IPS DF 4.7 (cell line): ENCODE measurements around the gene ZNHIT2.

Experiments used
- DNase-seq: peaks from one replicate; pipeline ENCODE4 v3.0.0-alpha.2; 2013; ENCODE audit warnings: low spot score; ENCODE audit errors: extremely low read depth

Gene ZNHIT2

GRCh38 chr11:65134240-65134951 is 16.9 kb upstream of the ZNHIT2 start, which contains the start of gene SYVN1:
SYVN1 (minus strand) TSS chr11:65134519; CDS start chr11:65133601, 918 bp downstream.
- DNase-seq, result no peak

DNA sequence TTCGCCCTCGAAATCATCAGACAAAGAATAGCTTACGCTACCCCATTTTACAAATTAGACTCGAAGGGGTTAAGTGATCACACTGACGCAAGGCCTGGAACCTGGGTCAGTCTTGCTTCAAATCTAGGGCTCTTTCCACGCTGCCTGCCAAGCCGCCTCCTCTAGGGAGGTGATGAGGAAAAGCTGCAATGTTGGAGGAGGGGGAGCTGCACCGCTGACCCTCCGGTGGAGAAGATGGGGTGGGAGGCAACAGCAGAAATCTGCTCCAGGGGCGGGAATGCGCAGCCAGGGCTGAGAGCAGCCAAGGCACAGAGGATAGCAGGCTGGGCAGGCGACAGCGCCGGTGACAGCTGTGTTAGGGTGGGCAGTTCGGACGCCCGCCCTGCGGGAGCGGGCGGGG is 16.2 kb upstream of the ZNHIT2 start:
- no peak for DNase-seq

- no peak for DNase-seq
Observed at GRCh38 chr11:65132988-65133700, 15.6 kb upstream of the ZNHIT2 start.

- no peak for DNase-seq
Observed at GRCh38 chr11:65132238-65132987, 14.9 kb upstream of the ZNHIT2 start.

DNA sequence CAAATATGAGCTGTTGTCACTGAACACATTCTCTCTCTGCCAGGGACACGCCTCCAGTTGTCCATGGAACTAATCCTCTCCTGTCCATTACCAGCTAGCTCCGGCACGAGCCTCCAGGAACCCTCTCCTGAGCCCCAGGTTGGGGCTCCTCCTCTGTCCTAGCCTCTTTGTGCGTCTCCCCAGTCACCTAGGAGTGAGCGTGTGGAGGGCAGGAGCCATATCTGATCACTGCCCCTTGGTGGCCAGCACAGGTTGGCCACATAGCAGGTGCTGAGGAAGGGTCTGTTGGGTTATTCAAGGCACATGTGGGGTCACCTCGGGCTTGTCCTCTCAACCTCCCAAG is 14.4 kb upstream of the ZNHIT2 start:
- no peak for DNase-seq

DNA sequence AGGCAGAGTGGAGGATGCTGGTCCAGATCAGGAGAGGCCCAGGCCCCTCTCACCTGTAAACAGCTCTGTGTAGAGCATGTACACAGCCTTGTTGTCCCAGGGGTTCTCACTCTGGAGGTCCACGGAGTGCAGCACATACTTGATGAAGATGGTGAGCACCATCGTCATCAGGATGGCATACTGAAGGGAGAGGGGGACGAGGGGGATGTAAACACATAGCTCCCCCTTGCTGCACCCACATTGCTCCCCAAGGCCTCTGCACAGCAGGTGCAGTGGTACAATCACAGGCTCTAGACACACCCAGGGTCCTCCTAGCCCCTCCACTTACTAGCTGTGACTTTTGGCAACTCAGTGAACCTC is 13.9 kb upstream of the ZNHIT2 start:
- DNase-seq, result no peak

DNA sequence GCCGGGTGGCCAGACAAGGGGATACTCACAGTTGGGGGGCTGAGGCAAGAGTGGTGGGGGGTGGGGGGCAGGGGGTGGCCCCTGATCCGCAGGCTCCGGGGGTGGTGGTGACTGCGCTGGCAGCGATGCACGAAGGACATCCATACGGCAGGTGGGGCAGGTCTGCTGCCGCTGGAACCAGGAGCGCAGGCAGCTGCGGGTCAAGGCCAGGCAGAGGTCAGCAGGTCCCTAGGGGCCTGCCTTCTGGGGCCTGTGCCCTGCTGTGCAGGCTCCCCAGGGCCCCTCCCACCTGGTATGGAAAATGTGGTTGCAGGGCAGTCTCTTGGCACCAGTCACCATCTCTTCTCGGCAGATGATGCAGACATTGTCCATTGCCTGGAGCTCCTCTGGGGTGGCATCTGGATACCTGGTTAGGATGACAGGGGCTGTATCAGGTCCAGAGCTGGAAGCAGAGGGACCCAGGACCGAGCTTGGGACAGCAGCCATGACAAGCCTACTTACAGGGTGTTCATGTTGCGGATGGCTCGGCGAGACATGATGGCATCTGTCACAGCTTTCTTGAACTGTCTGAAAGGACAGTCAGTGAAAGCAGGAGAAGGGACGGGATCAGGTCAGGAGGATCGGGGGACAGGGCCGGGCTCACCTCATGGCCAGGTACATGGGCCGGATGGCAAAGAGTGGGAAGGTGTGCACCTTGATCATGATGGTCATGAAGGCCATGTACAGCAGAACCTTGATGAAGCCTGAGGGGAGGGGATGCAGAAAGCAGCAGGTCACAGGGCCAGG is 13.3 kb upstream of the ZNHIT2 start:
- no peak for DNase-seq

DNA sequence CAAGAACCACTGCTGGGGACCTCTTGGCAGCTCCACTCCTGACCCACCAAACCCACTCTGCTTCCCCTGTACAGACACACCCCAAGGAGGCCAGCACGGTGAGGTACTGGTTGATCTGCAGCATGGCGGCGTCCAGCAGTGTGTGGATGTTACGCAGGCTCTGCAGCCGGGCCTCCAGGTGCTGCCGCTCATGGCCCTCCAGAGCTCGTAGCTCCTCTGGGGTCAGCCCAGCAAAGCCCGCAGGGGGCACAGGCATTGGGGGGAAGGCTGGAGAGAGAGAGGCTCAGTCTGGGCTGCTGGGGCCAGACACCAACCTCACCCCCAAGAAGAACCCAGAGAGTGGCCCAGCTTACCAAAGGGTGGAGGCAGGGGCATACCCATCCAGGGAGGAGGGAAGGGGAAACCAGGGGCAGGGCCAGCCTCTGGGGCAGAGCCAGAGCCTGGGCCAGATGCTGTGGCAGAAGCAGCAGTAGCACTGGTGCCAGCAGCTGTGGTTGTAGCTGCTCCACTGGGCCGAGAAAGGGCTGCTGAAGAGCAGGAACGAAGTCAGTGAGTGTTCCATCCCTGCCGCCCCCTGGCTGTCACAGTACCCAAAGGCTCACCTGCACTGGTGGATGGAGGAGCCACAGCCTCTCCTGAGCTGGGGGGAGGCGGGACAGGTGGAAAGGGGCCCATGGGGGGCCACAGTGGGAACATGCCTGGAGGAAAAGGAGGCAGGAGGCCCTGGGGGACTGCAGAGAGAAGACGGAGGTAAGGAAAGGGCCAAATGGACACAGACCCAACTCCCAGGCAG is 12.3 kb upstream of the ZNHIT2 start:
- no peak for DNase-seq

DNA sequence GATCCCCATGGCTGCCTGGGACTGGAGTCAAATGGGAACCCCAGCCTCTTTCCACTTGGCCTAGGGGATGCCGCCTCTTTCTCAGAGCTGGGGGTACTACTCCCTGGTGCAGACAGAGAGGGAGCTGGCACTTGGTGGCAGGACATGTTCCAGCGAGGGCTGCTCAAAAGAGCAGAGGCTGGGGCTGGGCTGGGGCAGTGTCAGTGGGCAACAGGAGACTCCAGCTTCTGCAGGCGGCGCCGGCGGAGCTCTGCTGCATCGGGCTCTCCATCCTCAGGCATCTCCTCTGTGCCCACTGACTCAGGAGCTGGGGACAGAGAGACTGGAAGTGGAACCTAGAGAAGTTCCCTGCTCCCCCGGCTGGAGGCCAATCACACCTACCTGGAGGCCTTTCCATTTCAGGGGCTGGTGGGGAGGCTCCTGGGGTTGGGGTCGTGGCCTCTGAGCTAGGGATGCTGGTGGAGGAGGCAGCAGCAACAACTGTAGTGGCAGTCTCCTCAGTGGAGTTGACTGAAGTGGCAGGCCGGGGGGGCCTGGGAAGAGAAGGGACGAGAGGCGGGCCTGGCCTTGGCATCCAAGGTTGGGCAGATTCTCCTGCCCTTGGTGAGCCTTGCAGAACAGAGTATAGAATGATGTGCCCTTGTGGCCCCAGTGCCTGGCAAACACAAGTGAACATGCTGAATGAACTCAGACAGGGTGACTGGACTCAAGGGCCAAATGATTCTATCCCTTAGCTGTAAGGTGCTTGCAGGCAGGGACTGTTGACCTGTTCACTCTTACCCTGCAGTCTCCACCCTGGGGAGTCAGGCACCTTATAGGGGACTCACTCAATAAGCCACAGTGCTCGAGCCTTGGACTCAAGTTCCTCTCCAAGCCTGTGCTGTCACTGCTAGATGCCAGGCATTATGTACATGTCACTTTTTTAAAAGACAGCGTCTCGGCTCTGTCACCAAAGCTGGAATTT is 11.0 kb upstream of the ZNHIT2 start:
- DNase-seq, result no peak

GRCh38 chr11:65127473-65128181 is 10.1 kb upstream of the ZNHIT2 start:
- DNase-seq, result no peak

DNA sequence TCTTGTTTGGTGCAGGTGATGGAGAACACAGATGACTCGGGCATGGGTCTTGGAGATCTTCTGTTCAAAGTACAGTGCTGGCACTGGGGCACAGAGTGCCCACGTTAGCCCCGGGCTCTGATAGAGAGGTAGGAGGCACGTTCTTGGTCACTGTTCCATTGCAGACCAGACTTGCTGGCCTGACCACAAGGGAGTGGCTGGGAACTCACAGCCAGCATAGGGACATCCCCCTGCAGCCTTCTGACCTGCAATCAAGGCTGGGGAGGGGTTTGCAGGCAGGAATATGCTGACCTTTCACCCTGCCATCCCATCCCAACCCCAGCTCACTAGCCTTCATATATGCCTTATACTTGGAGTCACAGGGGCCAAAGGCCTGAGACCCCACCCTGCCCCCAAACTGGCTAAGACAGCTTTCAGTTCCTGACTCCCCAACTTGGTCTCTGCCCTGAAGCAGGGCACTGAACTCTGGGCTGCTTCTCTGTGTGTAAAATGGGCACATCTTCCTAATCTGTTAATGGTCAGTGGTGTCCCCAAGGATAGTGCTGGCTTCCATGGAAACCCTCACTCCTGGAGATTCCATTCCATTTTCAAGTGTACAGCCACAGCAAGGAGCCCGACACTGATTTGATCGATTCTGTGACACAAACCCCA is 9.2 kb upstream of the ZNHIT2 start:
- DNase-seq, result no peak

DNA sequence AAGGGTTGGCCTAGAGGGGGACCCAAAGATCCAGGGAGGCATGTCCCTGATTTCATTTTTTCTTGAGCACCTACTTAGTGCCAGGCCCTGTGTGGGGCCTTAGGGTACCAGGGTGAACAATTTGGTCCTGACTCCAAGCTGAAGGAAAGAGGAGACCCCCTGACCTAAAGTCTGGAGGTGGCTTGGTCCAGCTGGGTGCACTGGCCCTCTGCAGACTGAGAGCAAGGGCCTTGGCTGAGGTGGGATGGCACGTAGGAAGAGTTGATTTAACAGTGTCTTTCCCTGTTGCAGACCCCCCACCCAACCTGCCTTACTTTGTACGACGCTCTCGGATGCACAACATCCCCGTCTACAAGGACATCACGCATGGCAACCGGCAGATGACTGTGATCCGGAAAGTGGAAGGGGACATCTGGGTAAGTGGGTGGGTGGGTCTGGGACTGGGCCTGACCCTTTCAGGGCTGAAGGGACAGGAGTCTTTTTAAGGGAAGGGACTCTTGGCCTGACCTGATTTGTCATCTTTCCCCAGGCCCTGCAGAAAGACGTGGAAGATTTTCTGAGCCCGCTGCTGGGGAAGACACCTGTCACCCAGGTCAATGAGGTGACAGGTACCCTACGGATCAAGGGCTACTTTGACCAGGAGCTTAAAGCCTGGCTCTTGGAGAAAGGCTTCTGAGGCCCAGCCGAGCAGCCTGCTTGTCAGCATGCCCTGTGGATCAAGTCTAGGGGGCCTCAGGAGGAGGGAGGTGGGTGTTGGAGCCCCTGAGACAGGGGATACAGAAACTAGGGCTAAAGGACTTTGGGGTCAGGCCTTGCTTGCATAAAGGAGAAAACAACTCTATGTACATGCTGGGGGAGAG is 7.9 kb upstream of the ZNHIT2 start:
- no peak for DNase-seq

- DNase-seq, result no peak
Observed at GRCh38 chr11:65124480-65125196, 7.1 kb upstream of the ZNHIT2 start.

- DNase-seq, result no peak
Observed at GRCh38 chr11:65121865-65122696, 4.6 kb upstream of the ZNHIT2 start, which contains the start of the genes FAU and MRPL49. FAU (minus strand) TSS chr11:65122134; CDS start chr11:65121813, 321 bp downstream. MRPL49 (plus strand) TSS chr11:65122321; CDS start chr11:65122347, 26 bp downstream.

DNA sequence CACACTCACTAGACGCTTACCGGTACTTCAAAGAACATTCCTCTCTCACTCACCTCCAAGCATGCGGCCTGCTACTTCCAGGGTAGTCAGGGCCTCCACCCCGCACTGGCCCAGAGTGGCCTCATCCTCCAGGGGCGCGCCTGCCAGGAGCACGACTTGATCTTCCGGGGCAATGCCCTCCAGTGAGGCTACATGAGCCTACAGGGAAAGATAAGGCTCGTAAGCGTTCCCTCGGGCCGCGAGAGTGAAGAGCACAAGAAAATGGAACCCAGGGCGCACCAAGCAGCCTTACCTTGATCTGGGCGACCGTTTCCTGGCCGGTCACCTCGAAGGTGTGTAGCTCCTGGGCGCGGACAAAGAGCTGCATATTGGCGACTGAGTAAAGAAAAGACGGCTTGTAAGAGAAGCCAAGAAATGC is 4.0 kb upstream of the ZNHIT2 start:
- no peak for DNase-seq

DNA sequence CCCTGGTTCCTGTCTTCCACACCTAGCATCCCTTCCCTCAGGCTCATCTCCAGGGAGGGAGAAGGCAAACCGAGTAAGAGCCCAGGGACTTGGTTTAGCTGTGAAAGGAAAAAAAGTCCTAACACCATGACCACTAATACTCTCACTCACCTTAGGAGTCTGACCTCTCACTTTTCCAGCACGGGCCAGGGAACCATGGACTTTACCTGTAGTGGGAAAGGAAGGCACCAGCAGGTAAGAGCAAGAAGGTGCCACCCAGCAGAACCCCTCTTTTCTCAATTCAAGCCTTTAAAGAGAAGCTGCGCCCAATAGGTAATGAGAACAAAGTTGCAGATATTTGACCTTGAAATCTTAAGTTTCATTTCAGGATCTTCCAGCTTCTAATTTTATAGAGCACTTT is 3.3 kb upstream of the ZNHIT2 start:
- DNase-seq, result no peak
